IPS-NIHi7 (cell line): Measurements from ENCODE around the gene MEPCE.

Experiments used
- DNase-seq: peaks from one replicate; pipeline ENCODE4 v3.0.0; 2012; ENCODE audit warnings: mixed read lengths; ENCODE audit errors: extremely low spot score

MEPCE gene

DNA sequence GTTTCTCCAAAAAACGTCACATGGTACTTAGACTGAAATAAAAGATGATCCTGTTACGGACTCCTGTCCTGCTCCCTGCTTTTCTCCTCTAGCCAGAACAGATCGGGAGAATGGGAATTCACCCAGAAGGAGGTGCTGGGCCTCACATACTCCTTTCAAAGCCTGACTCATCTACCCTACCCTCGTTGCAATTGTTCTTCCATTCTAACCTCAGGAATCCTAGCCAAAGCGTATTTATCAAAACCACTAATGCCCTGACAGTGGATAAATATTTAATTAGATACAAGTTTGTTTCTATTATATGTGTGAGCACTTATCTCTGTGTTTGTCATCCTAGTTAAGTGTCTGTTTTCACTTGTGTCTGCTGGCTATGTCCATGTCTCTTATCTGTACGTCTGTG is 22.9 kb upstream of the MEPCE start:
- DNase-seq: no peak

DNA sequence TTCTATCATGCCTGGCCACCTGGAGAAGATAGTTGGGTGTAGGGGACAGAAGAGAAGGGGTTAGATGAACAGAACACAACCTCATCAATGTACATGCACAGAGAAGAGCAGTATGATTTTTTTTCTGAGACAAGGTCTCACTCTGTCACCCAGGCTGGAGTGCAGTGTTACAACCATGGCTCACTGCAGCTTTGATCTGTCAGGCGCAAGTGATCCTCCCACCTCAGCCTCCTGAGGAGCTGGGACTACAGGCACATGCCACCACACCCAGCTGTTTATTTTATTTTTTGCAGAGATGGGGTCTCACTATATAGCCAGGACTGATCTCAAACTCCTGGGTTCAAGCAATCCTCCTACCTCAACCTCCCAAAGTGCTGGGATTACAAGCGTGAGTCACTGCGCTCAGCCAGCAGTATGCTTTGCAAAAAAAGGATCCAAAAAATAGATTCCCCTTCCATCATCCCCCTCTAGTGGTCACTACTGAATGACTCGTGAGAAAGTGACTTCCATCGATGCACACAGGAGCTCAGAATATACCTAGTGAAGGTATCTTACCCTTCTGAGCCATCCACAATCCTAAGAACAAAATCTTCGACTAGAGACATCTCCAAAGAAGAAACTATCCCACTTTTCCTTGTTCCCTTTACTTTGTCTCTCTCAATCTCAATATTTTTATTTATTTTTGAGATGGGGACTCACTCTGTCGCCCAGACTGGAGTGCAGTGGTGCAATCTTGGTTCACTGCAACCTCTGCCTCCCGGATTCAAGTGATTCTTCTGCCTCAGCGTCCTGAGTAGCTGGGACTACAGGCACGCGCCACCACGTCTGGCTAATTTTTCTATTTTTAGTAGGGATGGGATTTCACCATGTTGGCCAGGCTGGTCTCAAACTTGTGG is 22.1 kb upstream of the MEPCE start:
- peak; percentile 79 for DNase-seq

DNA sequence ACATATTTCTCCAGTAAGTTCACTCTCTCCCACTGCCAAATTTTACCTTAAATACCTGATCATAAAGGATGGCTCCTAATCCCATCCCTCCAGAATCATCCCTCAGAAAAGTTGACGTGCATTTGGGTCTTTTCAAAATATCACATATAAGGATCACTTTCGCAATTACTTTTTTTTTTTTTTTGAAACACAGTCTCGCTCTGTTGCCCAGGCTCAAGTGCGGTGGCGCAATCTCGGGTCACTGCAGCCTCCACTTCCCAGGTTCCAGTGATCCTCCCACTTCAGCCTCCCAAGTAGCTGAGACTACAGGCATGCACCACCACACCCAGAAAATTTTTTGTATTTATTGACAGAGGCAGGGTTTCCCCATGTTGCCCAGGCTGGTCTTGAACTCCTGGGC is 18.5 kb upstream of the MEPCE start:
- no peak for DNase-seq

GRCh38 chr7:100413346-100413745 is 16.3 kb upstream of the MEPCE start:
- no peak for DNase-seq

DNA sequence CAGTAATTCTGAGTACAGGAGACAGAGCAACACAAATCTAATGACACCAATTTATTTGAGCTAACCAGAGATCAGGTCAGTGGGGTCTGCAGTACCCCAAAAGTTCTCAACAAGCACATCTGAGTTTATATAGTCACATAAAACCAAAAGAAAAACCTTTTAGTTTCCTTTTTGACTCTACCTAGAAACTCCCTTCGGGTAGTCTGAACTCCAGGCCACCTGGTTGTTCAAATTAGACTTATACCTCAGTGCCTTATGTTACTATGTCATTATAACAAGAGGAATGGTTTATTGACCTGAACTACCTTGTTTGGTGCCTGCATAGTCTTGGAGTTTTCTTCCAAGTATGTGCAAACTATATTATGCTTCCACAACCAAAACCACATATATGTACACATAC is 15.7 kb upstream of the MEPCE start:
- DNase-seq: no peak

GRCh38 chr7:100415448-100415847 is 14.2 kb upstream of the MEPCE start:
- DNase-seq: no peak

DNA sequence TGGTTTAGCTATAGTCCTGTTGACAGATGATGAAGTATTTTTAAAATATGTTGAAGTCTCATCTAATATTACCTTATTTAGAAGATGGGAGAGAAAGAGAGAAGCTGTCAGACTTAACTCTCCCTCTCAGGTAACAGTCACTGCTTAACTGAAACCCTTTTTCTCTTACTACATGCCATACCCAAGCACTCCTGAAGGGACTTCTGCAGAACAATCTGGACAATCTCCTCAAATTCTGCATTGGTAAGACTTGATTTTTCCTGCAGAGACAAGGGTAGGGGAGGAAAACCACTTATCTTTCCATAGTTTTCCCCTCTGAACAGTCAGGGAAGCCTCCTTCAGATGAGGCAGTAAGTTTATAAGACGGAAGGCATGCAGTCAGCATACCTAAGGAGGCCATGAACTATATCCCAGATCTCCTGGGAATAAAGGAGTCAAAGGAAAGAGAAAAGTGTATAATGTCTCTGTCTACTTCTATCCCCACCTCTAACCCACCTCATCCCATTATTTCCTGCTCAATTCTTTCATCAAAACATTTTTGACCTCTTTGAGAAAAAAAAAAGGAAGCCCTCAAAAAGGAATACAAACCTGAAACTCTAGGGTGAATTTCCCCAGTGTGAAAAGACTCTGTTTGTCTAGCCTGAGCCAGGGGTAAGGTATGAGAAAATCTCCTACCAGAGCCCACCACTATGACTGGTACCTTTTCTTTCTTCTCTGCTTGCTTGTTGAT is 10.5 kb upstream of the MEPCE start:
- DNase-seq: no peak

GRCh38 chr7:100419660-100420226 is 9.9 kb upstream of the MEPCE start:
- no peak for DNase-seq

DNA sequence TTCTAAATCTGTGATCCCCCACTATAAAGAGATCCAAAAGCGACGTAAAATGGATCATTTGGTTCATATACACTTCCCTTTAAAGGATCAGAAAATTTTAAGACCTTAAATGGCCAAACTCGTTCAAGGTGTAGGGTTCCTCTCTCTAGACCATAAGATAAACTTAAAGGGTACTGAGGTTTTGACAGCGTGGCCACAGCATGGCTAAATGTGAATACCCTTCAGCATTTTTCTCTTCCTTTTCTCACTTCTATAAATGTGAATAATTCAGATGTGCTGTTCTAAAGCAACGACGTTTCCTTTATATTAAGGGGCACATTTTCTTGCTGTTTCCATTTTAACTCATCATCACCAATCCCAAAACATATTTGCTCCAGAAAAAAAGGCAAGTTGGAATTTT is 6.3 kb upstream of the MEPCE start:
- DNase-seq: no peak

GRCh38 chr7:100425347-100425746 is 4.3 kb upstream of the MEPCE start:
- no peak for DNase-seq

DNA sequence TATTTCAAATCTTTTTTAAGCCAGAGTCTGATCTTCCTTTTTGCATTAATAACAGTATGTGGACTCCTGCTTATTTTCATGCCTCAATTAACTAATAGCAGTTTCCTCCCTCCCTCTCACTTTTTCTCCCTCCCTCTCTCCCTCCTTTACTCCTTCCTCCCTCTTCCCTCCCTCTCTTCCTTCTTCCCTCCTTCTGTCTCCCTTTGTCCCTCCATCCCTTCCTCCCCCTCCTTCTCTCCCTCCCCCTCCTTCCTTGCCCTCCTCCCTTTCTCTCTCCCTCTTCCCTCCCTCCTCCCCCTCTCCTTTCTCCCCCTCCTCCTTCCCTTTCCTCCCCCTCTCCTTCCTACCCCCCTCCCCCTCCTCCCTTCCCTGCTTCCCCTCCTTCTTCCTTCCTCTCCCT is 3.1 kb upstream of the MEPCE start:
- DNase-seq: no peak

DNA sequence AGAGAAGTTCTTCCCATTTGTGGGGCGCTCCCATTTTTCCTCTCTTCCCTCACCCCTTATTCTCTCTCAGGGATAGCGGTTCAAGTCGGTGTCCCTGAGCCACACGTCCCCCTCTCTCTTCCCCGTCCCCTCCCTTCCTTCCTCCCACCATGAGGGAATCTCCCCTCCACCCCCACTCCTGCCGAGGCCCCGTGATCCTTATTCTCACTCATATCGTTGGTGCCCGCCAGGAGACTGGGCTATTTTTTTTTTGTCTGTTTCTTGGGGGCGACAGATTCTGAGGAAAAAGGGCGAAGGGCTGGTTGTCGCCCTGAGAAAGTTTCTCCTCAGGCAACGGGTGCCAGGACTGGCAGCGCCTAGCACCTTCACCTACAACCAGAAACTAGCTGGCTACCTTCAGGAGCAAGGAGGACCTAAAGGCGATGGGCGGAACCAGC is 1.9 kb upstream of the MEPCE start:
- DNase-seq: no peak

DNA sequence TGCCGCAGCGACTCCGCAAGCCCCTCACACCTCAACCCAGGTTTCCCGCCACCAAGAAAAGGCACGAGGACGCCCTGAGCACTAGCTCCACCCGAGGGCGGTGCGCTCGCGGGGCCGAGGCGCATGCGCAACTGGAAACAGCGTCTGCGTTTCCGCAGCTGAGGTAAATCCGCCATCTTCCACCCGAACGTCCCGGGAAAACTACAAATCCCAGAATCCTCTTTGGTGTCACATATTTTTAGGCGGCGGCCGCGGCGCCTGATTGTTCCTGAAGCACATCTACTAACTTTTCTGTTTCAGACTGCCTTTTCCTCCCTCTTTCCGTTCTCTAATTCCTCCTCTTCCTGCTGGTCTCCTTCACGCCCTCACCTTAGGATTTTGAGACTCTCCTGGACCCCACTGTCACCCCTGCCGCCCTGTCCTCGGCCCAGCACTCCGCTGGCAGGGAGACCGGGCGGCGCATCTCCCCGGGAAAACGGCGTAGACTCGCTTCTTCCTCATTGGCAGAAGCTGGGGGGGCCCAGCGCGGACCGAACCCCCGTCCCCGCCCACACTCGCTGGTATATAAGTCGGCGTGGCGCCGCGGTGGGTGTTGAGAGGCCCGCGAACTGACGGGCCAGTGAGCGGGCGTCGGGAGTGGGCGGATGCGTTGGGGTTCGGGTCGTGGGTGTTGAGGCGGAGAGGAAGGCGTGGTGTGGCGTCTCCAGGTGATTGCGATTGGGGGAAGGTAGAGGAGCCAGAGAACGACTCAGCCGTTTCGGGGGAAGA is 1.2 kb upstream of the MEPCE start, which contains the start of gene ZCWPW1:
Gene ZCWPW1, minus strand, starts transcription at position 505 of the 768 bp plus-strand sequence. CDS start 8,054 bp downstream, outside the sequence.
- DNase-seq: peak; percentile 94

DNA sequence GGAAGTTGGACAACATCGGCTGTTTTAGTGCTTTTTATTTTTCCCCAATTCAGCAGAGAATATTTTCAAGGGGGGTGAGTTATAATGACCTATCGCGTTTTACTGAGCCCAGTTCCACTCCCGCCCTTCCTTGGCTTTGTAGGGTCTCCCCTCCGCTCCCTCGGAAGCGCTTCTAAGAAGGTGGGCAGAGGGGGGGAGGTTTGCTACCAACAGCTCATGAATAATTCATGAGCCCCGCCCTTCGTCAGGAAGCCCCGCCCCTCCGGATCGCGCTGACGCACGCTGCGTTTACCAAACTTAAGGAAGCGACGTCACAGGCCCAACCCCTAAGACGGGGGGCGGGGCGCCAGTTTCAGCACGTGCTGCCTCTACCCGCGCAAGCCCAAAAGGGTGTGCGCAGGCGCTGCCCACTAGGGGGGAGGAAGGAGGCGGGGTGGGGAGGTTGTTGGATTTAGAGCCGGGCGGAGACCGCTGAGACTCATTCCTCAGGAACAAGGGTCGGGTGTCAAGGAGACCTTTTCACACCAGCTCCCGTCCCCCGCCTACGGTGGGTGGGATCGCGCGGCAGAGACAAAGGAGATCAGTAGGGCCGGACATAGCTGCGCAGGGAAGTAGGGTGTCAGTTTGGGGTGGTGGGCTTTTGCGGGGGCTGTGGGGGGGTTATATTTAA is 529 bp upstream of the MEPCE start:
- peak; percentile 91 for DNase-seq

GRCh38 chr7:100430493-100431285 is 1.1 kb downstream of the MEPCE start:
- DNase-seq: no peak

DNA sequence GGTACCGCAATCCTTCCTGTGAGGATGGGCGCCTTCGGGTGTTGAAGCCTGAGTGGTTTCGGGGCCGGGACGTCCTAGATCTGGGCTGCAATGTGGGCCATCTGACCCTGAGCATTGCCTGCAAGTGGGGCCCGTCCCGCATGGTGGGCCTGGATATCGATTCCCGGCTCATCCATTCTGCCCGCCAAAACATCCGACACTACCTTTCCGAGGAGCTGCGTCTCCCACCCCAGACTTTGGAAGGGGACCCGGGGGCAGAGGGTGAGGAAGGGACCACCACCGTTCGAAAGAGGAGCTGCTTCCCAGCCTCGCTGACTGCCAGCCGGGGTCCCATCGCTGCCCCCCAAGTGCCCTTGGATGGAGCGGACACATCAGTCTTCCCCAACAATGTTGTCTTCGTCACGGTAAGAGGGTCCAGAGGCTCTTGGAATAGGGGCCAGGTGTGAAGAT is 1.7 kb downstream of the MEPCE start:
- DNase-seq: no peak

- no peak for DNase-seq
Observed at GRCh38 chr7:100432053-100432452, 2.4 kb downstream of the MEPCE start.

GRCh38 chr7:100432621-100433275 is 3.1 kb downstream of the MEPCE start:
- DNase-seq: no peak

DNA sequence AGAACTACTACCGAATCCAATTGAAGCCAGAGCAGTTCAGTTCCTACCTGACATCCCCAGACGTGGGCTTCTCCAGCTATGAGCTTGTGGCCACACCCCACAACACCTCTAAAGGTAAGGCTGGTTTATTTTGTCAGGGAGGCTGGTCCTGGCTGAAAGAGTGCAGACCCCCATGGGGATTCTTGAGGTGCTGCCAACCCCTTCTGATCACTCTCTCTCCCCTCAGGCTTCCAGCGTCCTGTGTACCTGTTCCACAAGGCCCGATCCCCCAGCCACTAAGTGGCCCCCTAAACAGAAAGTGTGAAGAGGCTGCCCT is 3.6 kb downstream of the MEPCE start:
- DNase-seq: no peak
